Subcutaneous abdominal adipose tissue (tissue), 5 donors: Measurements from ENCODE around the gene DUSP28.
"Not testable (repeated sequence)": the region's sequence is repeated elsewhere in the genome, so short reads cannot be mapped to it uniquely, and the experiment has no call there.

Experiments
- H3K27ac ChIP-seq: one replicate; pipeline ENCODE4 v1.7.0; 2013; ENCODE audit warnings: low read depth, mild to moderate bottlenecking, inconsistent platforms, low read length, moderate library complexity
- H3K27me3 ChIP-seq, 5 donors: one replicate each; pipeline ENCODE4 v1.7.0; 2013; ENCODE audit warnings: low read length in 5 of 5, inconsistent platforms in 1 of 5; ENCODE audit not compliant: control insufficient read depth in 5 of 5, insufficient read depth in 4 of 5
- H3K36me3 ChIP-seq, 5 donors: one replicate each; pipeline ENCODE4 v1.7.0; 2013; ENCODE audit warnings: low read length in 5 of 5; ENCODE audit not compliant: control insufficient read depth in 5 of 5, insufficient read depth in 5 of 5
- H3K4me1 ChIP-seq, 5 donors: one replicate each; pipeline ENCODE4 v1.7.0; 2013; ENCODE audit warnings: low read length in 5 of 5, mild to moderate bottlenecking in 3 of 5, moderate library complexity in 1 of 5; ENCODE audit not compliant: control insufficient read depth in 5 of 5, insufficient read depth in 5 of 5
- H3K4me3 ChIP-seq, 5 donors: one replicate each; pipeline ENCODE4 v1.7.0; 2013; ENCODE audit warnings: low read length in 5 of 5, low read depth in 1 of 5
- H3K9ac ChIP-seq, 5 donors: one replicate each; pipeline ENCODE4 v1.7.0; 2013; ENCODE audit warnings: low read length in 5 of 5, mild to moderate bottlenecking in 4 of 5, moderate library complexity in 3 of 5
- H3K9me3 ChIP-seq, 5 donors: one replicate each; pipeline ENCODE4 v1.7.0; 2013; ENCODE audit warnings: low read length in 5 of 5; ENCODE audit not compliant: control insufficient read depth in 5 of 5
- donor health status: healthy.
- donor health status: healthy.
- donor health status: healthy.
- donor health status: healthy.
- donor health status: healthy.

DUSP28 gene

DNA sequence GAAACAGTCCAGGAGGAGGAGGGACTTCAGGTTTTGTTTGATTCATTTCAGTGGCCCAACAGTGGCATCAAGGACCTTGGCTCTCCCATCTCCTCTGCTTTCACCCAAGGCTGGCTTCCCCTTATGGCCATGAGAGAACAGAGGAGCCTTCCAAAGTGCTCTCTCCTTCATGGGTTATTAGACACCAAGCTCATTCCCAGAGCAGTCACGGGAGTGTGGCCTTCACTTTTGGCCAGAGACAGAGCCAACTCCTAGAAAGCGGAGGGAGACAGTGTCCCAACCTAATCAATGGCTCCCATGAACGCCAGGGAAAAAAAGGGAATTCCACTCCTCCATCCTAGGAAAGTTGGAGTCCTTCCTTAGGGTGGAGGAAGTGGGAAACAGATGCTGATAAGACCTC lies 871 bp upstream of the DUSP28 start:
- peak overlapping the region in 1 of 5 donors; percentile 2 for H3K4me3 ChIP-seq
- H3K4me1 ChIP-seq: peaks cover 0 to 51% (median 47%) of the 10 kb centered on the region in 5 donors
- no peaks in the 10 kb centered on the region for H3K9me3 ChIP-seq
- H3K9ac ChIP-seq: no peak overlapping the region
- peaks cover 0 to 3% (median 0%) of the 10 kb centered on the region in 5 donors for H3K36me3 ChIP-seq
- peaks cover 0 to 2% (median 0%) of the 10 kb centered on the region in 5 donors for H3K27me3 ChIP-seq
- peak overlapping the region; percentile 92 for H3K27ac ChIP-seq

DNA sequence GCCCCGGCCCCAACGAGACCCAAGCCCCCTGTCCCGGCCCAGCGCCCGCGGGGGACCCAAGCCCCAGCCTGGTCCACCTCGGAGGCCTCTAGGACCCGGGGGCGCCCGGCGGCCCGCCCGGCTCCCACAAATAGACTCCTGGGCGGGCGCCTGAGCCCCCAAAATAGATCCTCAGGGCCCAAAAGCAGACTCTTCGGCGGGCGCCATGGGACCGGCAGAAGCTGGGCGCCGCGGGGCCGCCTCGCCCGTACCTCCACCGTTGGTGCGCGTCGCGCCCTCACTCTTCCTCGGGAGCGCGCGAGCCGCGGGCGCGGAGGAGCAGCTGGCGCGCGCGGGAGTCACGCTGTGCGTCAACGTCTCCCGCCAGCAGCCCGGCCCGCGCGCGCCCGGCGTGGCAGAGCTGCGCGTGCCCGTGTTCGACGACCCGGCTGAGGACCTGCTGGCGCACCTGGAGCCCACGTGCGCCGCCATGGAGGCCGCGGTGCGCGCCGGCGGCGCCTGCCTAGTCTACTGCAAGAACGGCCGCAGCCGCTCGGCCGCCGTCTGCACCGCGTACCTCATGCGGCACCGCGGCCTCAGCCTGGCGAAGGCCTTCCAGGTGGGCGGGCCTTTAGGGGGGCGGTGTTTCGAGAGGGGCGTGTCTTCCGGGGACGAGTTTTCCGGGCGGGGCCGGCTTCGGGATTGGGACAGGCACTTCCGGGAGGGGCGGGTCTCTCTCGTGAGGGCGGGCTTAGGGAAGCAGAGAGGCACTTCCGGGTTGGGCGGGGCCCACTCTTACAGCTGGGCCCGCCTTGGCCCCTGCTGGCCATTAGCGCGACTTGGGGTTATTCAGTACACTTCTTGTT lies 545 bp downstream of the DUSP28 start:
- peak overlapping the region; percentile 92 for H3K27ac ChIP-seq
- H3K36me3 ChIP-seq: no peaks in the 10 kb centered on the region
- H3K9me3 ChIP-seq: no peaks in the 10 kb centered on the region
- H3K9ac ChIP-seq: peak overlapping the region in 4 of 5 donors; percentile 70 to 87 (median 84)
- peaks cover 0 to 2% (median 0%) of the 10 kb centered on the region in 5 donors for H3K27me3 ChIP-seq
- H3K4me3 ChIP-seq: peak overlapping the region; percentile 70 to 80 (median 73)
- H3K4me1 ChIP-seq: peaks cover 0 to 60% (median 54%) of the 10 kb centered on the region in 5 donors

DNA sequence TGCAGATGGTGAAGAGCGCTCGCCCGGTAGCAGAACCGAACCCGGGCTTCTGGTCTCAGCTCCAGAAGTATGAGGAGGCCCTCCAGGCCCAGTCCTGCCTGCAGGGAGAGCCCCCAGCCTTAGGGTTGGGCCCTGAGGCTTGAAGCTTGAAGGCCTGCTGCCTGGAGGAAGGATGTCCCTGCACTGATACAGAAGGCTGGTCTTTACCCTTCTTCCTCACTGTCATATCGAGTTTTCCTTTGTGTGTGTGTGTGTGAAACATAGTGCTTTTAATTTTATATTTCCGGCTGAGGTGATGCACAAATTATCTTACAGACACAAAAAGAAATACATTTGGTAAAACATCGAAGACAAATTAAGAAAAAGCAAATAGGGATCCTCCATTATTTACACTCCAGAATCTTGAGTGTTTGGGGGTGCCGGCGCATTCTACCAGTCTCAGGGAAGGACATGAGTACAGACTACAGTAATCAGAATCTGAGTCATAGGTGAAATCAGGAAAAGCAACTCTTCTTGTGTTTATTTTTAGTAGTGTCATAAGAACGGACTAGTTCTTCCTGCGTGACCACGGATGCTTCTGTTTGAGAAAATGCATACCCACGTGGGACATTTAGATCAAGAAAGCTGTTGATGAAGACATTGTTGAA lies 1.3 kb downstream of the DUSP28 start:
- Histone ChIP-seq H3K36me3 (no peaks in the 10 kb centered on the region), H3K4me1 (peaks cover 0 to 66% (median 60%) of the 10 kb centered on the region in 5 donors), H3K27me3 (peaks cover 0 to 2% (median 0%) of the 10 kb centered on the region in 5 donors), H3K9me3 (no peaks in the 10 kb centered on the region), H3K27ac (peak overlapping the region; percentile 92), H3K9ac (peak overlapping the region in 4 of 5 donors; percentile 46 to 69 (median 58)), H3K4me3 (peak overlapping the region; percentile 70 to 80 (median 73))

DNA sequence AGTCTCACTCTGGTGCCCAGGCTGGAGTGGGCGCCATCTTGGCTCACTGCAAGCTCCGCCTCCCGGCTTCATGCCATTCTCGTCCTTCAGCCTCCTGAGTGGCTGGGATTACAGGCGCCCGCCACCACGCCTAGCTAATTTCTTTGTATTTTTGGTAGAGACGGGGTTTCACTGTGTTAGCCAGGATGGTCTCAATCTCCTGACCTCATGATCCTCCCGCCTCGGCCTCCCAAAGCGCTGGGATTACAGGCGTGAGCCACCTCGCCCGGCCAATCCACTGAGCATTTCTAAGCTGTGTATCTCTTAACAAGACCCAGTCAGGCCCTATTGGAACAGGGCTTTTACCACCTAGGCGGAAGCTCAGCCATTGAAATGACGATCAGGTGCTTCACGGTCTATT lies 3.1 kb downstream of the DUSP28 start:
- peaks cover 2 to 67% (median 61%) of the 10 kb centered on the region in 5 donors for H3K4me1 ChIP-seq
- not testable (repeated sequence) for H3K4me3 ChIP-seq, H3K36me3 ChIP-seq, H3K27ac ChIP-seq, H3K9me3 ChIP-seq, H3K9ac ChIP-seq, H3K27me3 ChIP-seq

DNA sequence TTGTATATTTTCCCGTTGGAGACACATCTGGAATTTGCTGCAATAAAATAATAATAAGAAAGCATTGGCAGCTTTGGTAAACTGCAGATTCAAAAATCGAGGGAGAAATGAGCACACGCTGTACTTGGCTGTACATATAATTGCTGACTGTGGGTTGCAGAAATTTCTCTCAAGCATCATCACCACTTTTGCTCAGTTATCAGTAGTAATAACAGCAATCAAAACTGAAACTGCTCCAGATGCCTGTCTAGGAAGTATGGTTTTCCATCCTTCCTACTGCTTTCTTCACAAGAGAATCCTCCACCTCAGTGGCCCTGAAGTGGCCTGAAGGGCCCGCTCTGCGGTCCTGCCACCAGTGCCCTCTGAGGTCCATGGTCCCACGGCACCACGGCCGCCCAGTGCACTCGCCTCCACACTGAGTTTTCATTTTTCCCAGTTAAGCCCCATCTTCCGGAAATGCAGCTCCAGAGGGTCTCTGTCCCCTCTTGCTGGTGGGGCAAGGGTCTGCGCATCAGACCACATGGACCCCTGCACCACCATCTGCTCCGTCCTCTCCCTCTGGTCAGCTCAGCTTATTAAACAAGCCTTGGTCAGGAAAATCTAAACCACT lies 3.9 kb downstream of the DUSP28 start:
- H3K4me1 ChIP-seq: peaks cover 2 to 63% (median 58%) of the 10 kb centered on the region in 5 donors

DNA sequence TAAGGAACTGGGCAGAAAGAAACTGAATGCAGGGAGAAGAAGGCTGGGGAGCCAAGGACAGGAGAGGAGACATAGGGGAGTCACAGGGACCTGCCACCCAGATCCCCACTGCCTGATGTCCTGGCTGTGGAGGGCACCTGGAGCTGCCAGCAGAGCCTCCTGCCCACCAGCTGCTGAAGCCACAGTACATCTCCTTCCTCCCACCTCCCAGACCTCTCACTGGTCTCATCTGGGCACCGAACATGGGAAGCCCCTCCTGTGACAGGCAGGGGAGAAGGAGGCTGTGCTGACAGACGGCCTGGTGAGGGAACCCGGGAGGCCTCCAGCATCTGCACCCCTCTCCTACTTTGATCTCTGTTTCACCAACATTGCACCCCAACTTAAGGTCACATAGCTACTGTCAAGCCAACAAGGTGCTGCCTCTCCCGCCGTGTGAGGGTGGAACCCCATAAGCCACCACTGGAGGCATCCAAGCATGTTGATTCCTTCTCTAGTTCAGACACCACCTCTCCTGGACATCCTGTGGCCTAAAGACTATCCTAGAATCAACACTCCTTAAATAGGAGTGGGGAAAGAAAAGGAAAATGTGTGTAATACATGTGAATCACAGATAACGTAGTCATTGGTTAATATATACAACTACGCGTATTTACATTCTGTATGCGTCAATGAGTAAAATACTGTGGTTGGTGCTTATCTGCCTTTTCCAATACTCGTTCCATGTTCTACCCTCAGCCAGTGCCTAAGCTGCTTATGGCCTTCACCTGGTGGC lies 4.6 kb downstream of the DUSP28 start:
- no peak overlapping the region for H3K9ac ChIP-seq
- peaks cover 8 to 63% (median 58%) of the 10 kb centered on the region in 5 donors for H3K4me1 ChIP-seq
- peak overlapping the region in 1 of 5 donors; percentile 77 for H3K4me3 ChIP-seq

More for the DNA sequence above, 3.9 kb downstream of the DUSP28 start:
- H3K9me3 ChIP-seq: no peaks in the 10 kb centered on the region
- H3K4me3 ChIP-seq: no peak overlapping the region
- H3K27ac ChIP-seq: no peak overlapping the region
- no peak overlapping the region for H3K9ac ChIP-seq
- no peaks in the 10 kb centered on the region for H3K27me3 ChIP-seq
- no peaks in the 10 kb centered on the region for H3K36me3 ChIP-seq

DNA sequence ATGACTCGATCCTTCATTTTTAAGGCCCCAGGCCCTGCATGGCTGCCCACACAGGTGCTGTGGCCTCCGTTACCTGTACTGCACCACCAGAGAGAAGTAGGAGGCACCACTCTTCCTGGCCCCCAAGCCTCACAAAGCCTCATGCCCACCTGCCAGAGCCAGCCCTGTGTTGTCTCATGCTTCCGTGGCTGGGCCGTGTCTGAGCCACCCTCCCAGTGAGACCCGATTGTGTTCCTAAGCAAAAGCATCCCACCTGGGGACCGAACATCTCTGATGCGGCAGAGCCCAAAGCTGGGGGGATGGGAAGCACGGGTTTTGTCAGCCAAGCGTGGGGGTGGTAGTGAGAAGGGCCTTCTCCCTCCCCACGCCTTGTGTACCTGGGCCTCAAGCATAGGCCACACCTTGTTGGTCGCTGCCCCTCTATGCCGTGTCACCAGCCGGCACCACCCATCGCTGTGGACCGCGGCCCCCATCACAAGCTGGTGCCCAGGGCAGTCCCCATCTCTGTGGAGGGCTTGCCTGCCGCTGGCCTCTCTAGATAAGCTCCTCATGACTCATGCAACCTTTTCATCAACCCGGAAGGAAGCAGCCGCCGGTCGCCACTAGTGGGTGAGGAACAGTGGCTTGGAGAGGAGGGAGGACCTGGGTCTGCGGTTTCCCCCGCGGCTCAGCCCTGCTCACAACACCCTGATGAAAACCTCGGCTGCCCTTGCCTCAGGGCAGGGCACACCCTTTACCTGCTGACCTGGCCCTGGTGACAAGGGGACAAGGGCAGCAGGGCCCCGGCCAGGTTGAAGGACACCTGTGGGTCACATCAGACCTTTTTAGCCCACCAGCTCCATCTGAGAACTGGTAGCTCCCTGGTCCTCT lies 5.4 kb downstream of the DUSP28 start:
- peak overlapping the region; percentile 72 for H3K27ac ChIP-seq
- peak overlapping the region; percentile 37 to 77 (median 53) for H3K4me3 ChIP-seq
- H3K9ac ChIP-seq: peak overlapping the region in 4 of 5 donors; percentile 58 to 71 (median 66)
- H3K36me3 ChIP-seq: no peaks in the 10 kb centered on the region
- H3K9me3 ChIP-seq: no peaks in the 10 kb centered on the region
- H3K27me3 ChIP-seq: no peaks in the 10 kb centered on the region
- H3K4me1 ChIP-seq: peaks cover 8 to 68% (median 62%) of the 10 kb centered on the region in 5 donors

More for the DNA sequence above, 4.6 kb downstream of the DUSP28 start:
- no peak overlapping the region for H3K27ac ChIP-seq
- H3K27me3 ChIP-seq: no peaks in the 10 kb centered on the region
- no peaks in the 10 kb centered on the region for H3K9me3 ChIP-seq
- no peaks in the 10 kb centered on the region for H3K36me3 ChIP-seq

DNA sequence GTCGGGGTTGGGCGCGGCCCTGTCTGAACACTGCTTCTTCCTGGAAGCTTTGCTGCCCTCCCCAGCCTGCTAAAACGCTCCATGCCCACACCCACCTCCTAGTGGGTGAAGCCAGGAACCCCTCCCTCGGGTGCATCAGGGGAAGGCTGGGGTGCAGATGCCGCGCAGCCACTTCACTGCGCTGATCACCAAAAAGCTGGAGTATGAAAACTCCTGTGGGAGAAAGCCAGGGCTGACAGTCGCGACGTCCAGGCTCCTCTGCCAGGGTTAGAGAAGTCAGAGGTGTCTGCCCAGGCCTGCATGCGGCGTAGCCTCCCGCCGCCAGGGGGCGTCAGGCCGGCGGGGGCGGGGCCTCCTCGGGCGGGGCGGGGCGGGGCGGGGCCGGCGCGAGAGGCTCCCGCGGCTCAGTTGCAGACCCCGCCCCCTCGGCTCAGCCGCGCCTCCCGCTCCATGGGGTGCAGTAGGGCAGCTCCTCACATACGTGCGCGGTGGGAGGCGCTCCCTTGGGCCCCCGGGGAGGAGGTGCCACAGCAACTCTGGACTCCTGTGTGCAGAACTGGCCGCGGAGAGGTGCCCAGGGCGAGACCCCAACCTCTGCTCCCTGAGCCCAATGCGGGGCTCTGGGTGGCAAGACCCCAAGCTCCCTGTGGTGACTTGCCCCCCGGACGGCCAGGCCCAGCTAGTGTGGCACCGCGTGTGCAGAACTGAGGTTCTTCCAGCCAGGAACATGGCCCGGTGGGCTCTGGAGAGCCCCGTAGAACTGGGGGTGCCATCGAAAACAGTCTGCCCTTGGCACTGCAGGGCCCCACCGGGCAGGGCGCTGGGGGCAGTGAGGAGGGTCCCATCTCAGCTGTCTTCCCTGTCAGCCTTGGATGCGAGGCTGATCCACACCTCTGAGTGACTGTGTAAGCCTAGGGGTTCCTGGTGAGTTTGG lies 6.3 kb downstream of the DUSP28 start:
- H3K27ac ChIP-seq: peak overlapping the region; percentile 72
- H3K27me3 ChIP-seq: no peaks in the 10 kb centered on the region
- H3K9ac ChIP-seq: peak overlapping the region in 4 of 5 donors; percentile 62 to 71 (median 67)
- H3K4me1 ChIP-seq: peaks cover 8 to 72% (median 67%) of the 10 kb centered on the region in 5 donors
- H3K36me3 ChIP-seq: peaks cover 0 to 2% (median 0%) of the 10 kb centered on the region in 5 donors
- no peaks in the 10 kb centered on the region for H3K9me3 ChIP-seq
- H3K4me3 ChIP-seq: peak overlapping the region; percentile 60 to 81 (median 77)
